GM10248 (cell line): ENCODE results near the gene LRRC72.

Experiments used
- CTCF ChIA-PET: fragments of 300-600 bp; sonication (Branson Sonifier 250); formaldehyde crosslinking; extraction: SDS; loops from one replicate; lab custom pipeline; 2021; ENCODE audit warnings: antibody characterized with exemption; lab: Yijun Ruan, JAX
- POLR2A ChIA-PET: fragments of 350-650 bp; sonication (Branson Sonifier 250); formaldehyde crosslinking; extraction: SDS; loops from one replicate; lab custom pipeline; 2020; ENCODE audit warnings: antibody characterized with exemption; lab: Yijun Ruan, JAX
- DNase-seq: peaks from one replicate; pipeline ENCODE4 v3.0.0; 2012; ENCODE audit errors: extremely low spot score
- TF ChIP-seq, protein P1 (sequence below): IDR thresholded peaks from 2 replicates; pipeline ENCODE4 v1.5.1; 2012; ENCODE audit warnings: mild to moderate bottlenecking, low read depth; ENCODE audit errors: extremely low read depth, missing control alignments, control extremely low read depth

The LRRC72 gene

DNA sequence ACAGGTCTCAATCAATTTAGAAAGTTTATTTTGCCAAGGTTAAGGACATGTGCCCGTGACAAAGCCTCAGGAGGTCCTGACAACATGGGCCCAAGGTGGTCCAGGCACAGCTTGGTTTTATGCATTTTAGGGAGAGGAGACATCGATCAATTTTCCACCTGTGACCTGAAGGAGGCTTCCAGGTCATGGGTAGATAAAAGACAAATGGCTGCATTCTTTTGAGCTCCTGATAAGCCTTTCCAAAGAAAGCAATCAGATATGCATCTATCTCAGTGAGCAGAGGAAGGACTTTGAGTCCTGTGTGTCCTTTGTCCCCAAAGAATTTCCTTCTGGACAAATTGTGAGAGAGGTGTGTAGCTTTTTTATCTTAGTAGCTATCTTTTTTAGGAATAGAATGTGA lies 15.8 kb downstream of the LRRC72 start:
- TF ChIP-seq, protein P1, sequence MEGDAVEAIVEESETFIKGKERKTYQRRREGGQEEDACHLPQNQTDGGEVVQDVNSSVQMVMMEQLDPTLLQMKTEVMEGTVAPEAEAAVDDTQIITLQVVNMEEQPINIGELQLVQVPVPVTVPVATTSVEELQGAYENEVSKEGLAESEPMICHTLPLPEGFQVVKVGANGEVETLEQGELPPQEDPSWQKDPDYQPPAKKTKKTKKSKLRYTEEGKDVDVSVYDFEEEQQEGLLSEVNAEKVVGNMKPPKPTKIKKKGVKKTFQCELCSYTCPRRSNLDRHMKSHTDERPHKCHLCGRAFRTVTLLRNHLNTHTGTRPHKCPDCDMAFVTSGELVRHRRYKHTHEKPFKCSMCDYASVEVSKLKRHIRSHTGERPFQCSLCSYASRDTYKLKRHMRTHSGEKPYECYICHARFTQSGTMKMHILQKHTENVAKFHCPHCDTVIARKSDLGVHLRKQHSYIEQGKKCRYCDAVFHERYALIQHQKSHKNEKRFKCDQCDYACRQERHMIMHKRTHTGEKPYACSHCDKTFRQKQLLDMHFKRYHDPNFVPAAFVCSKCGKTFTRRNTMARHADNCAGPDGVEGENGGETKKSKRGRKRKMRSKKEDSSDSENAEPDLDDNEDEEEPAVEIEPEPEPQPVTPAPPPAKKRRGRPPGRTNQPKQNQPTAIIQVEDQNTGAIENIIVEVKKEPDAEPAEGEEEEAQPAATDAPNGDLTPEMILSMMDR = no peak
- no peak for DNase-seq
- CTCF ChIA-PET = interaction anchor here (0.8 to 2.8 kb wide), 4 partner anchors 11 to 465 kb away, joined by 3 to 12 read pairs (median 4); no protein-coding TSS in a partner anchor
- POLR2A ChIA-PET = no interaction called here

DNA sequence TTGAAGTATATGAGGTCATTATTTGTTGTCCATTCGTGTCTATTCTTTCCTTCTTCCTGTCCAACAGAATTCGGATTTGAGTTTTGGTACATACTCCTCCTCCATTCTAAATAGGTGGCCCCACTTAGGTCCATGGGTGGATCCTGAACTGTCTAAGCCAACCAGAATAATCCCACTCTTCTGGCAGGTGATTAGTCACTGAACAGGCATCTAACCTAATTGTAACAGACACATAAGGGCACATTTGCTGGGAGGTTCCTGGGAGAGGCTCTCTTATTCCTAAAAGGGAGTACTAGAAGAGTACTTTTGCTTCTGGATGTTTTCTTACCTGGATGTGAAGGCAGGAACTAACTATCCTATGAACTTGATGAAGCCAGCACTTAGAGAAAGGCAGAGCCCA lies 16.8 kb downstream of the LRRC72 start:
- TF ChIP-seq, protein P1 = no peak
- no peak for DNase-seq
- ChIA-PET POLR2A (no interaction called here), CTCF (interaction anchor here (0.8 to 1.5 kb wide), 4 partner anchors 9 to 21 kb away, joined by 3 to 7 read pairs (median 4); no protein-coding TSS in a partner anchor)

DNA sequence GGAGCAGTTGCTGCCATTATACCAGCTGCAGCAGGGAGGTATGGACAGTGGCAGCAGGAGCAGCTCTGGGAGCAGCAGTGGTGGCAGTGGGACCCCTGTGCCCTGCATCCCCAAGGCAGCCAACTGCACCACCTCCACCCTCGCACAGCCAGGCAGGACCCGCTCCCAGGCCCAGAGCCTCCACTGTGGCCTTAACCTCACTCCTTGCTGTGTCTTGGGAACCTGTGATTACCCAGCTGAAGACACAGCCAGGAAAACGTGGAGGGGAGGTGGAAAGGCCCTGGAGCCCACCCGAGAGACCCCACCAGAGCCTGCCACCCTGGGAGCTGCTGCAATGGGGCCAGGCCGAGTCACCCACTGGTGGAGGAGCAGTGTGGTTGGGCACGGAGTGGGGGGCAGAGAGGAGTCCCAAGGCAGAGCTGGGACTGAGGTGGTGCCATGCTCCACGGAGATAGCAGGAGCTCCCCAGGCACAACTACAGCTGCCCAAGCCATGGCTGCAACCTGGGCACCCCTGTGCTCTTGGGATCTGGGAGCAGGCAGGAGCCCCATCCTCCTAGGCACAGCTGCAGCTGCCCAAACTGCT lies 20.4 kb downstream of the LRRC72 start:
- POLR2A ChIA-PET = no interaction called here
- CTCF ChIA-PET = interaction anchor here (1.3 to 10.9 kb wide), 2 partner anchors 16 to 42 kb away, joined by 4 to 94 read pairs; no protein-coding TSS in a partner anchor
- TF ChIP-seq, protein P1 = no peak
- DNase-seq = no peak

DNA sequence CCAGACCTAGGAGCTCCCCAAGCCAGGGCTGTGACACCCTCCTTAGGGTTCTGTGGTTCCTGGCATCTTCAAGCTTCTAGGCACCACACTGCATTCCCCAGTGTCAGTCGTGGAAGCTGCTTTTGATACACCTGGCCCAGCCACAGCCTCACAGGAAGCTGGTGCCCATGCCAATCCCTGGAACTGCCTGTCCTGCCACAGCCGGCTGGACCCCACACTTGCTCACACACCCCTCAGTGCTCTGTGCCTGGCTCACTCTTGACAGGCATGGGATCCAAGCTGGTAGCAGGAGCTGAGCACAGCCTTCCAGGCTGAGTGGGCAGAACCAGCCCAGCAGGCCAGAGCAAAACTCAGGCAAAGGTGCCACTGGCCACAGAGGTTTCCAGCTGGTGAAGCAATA lies 21.8 kb downstream of the LRRC72 start:
- ChIA-PET CTCF (interaction anchor here (10.9 kb wide), 1 partner anchor 15 kb away, joined by 94 read pairs; no protein-coding TSS in a partner anchor), POLR2A (no interaction called here)
- TF ChIP-seq, protein P1 = no peak
- no peak for DNase-seq

DNA sequence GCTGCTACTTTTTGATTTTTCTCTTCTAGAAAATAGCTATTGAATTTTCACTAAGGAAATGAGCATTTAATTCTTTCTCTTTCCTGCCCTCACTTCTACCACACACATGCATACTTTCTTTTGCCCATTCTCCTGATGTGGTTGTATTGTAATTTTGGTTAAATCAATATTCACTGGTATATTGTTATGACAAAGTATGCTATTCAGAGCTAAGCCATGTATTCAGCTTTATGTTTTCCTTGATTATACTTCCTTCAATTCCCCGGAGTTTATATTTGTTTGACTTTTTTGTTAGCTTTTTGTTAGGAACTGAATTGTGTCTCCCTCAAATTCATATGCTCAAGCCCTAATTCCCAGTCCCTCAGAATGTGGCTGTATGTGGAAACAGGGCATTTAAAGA lies 24.0 kb downstream of the LRRC72 start:
- ChIA-PET CTCF (interaction anchor here (1.2 to 10.9 kb wide), 3 partner anchors 10 to 24 kb away, joined by 3 to 94 read pairs (median 4); no protein-coding TSS in a partner anchor), POLR2A (no interaction called here)
- no peak for DNase-seq
- TF ChIP-seq, protein P1 = no peak

GRCh38 chr7:16554518-16555236 lies 28.1 kb downstream of the LRRC72 start:
- CTCF ChIA-PET = interaction anchor here (1.1 to 10.9 kb wide), 3 partner anchors 9 to 477 kb away, joined by 4 to 94 read pairs (median 5); no protein-coding TSS in a partner anchor
- no peak for DNase-seq
- POLR2A ChIA-PET = no interaction called here
- TF ChIP-seq, protein P1 = no peak
